Activated CD4-positive, alpha-beta T cell treated with anti-CD3 and anti-CD28 coated beads, Interleukin-2, amount 50 U/mL, for 48 hours (primary cell): ENCODE results near the gene LARP4.
A peak's percentile ranks its signal among the peaks of the same experiment; 100 is the strongest.
"Not testable (repeated sequence)": the region's sequence is repeated elsewhere in the genome, so short reads cannot be mapped to it uniquely, and the experiment has no call there.

Experiments used
- DNase-seq, 2 experiments: peaks; one replicate each; pipeline ENCODE4 v3.0.0-alpha.2; 2020

Gene LARP4

GRCh38 chr12:50498119-50498518 is 97.4 kb downstream of the LARP4 start:
- not testable (repeated sequence) for DNase-seq

DNA sequence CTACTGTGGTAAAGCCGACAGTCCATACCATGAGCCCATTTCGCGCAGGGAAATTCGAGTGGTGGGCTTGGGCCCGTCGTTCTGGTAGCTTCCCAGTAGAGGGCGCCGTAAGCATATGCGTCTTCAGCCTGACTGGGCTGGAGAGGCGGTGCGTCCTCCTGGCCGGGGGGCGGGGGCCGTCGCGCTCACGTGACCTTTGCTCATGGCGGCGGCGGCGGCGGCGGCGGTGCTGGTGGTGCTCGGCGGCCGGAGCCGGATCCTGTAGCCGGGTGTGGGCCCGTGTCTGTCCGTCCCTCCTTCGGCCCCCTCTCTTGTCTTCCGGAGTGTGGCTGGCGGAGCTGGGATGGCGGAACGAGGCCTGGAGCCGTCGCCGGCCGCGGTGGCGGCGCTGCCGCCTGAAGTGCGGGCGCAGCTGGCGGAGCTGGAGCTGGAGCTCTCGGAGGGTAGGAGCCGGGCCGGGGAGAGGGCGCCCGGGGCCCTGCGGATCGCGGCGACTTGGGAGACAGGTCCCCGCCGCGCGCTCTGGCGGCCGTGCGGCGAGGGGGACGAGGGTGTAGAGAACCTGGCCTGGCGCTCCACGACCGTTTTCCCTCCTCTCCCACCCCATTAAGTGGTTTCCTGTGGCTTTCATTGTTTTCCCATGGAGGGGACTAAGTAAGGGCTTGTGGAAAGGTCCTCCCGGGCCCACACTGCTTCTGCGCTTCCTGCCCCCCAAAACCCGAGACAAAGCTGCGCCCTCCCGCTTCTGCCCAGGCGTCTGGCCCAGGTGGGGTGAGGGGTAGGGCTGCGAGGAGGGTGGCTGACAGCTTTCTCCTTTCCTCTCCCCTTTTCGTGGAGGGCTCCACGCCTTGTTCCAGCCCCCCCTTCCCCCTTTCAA is 104.4 kb downstream of the LARP4 start, which contains the start of gene DIP2B:
Gene DIP2B (plus strand): TSS at position 188 of the 877 bp plus-strand sequence. CDS start 156 bp downstream, at position 344.
- peak; percentile 97 to 98 for DNase-seq

GRCh38 chr12:50505675-50506530 is 105.2 kb downstream of the LARP4 start:
- no peak for DNase-seq

- no peak for DNase-seq
Observed at GRCh38 chr12:50506753-50507473, 106.2 kb downstream of the LARP4 start.

DNA sequence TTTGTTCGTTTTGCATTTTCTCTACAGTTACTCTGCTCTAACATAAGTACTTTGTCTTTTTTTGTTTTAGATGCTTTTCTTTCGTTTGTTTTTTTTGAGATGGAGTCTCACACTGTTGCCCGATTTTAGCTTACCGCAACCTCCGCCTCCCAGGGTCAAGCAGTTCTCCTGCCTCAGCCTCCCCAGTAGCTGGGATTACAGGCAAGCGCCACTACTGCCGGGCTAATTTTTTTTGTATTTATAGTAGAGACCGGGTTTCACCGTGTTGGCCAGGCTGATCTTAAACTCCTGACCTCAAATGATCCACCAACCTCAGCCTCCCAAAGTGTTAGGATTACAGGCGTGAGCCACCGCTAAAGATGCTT is 106.8 kb downstream of the LARP4 start:
- no peak for DNase-seq

- no peak for DNase-seq
Observed at GRCh38 chr12:50507930-50508329, 107.2 kb downstream of the LARP4 start.

DNA sequence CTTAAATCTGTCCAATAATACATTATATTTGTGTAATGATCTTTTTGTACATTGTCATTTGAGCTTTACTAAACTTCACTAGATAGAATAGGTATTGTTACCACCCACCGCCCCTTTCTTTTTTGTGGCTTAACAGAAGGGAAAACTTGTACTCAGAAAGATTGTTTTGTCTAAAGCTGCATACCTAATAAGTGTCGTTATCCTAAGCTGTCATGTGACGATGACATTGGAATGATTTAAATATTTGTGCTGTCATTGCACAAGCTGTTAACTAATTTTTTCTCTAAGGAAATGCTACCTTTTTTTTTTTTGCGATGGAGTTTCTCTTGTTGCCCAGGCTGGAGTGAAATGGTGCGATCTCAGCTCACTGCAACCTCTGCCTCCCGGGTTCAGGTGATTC is 107.7 kb downstream of the LARP4 start:
- no peak for DNase-seq

GRCh38 chr12:50508970-50509663 is 108.4 kb downstream of the LARP4 start:
- DNase-seq, result no peak

GRCh38 chr12:50514526-50515276 is 114.0 kb downstream of the LARP4 start:
- no peak for DNase-seq

- no peak for DNase-seq
Observed at GRCh38 chr12:50515587-50515986, 114.9 kb downstream of the LARP4 start.

- DNase-seq, result no peak
Observed at GRCh38 chr12:50517421-50518048, 116.8 kb downstream of the LARP4 start.

GRCh38 chr12:50518090-50518489 is 117.4 kb downstream of the LARP4 start:
- DNase-seq, result no peak

- no peak for DNase-seq
Observed at GRCh38 chr12:50519353-50519752, 118.7 kb downstream of the LARP4 start.

- DNase-seq, result no peak
Observed at GRCh38 chr12:50520416-50521207, 119.9 kb downstream of the LARP4 start.

DNA sequence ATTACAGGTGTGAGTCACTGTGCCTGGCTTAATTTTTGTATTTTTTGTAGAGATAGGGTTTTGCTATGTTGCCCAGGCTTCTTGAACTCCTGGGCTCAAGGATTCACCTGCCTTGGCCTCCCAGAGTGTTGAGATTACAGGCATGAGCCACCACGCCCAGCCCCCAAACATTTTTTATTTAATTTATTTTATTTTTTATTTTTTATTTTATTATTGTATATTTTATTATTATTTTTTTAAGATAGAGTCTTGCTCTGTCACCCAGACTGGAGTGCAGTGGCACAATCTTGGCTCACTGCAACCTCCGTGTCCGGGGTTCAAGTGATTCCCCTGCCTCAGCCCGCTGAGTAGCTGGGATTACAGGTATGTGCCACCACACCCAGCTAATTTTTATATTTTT is 121.1 kb downstream of the LARP4 start:
- DNase-seq, result not testable (repeated sequence)

DNA sequence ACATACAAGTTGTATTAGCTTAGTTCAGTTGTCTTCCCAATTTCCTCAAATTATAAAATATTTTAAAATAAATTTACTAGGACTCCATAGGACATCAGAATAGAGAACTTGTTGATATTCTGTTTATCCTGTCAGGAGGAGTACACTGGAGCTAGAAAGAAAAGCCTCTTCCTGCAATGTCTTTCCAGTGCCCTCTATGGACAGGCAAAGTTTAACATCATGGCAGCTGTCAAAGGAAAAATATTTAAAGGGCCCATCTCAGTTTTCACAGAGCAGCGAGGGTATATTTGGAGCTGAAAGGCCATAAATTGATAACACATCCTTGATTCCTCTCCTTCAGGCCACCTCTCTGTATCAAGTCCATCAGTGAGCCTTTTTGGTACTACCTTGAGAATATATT is 123.1 kb downstream of the LARP4 start:
- DNase-seq, result no peak

GRCh38 chr12:50524621-50525020 is 123.9 kb downstream of the LARP4 start:
- DNase-seq, result no peak

DNA sequence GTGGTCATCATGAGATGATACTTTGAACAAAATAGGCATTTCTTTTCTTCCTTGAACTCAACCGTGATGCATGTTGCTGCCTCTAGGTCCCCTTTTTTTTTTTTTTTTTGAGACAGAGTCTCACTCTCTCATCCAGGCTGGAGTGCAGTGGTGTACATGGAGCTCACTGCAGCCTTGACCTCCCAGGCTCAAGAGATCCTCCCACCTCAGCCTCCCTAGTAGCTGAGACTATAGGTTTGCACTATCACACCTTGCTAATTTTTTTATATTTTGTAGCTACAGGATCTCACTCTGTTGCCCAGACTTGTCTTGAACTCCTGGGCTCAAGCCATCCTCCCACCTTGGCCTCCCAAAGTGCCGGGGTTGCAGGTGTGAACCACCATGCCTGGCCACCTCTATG is 124.7 kb downstream of the LARP4 start:
- no peak for DNase-seq

GRCh38 chr12:50527359-50527726 is 126.7 kb downstream of the LARP4 start:
- DNase-seq, result no peak

GRCh38 chr12:50528800-50529199 is 128.1 kb downstream of the LARP4 start:
- no peak for DNase-seq
